Skeletal muscle satellite cell (primary cell): ENCODE results near the gene LRRC3B.

Experiments
- H3K27me3 ChIP-seq: 2 replicates; pipeline ENCODE4 v1.7.0; 2013; ENCODE audit warnings: low read length; ENCODE audit not compliant: control insufficient read depth, insufficient read depth
- H3K36me3 ChIP-seq: 2 replicates; pipeline ENCODE4 v1.7.0; 2013; ENCODE audit warnings: mild to moderate bottlenecking, control low read depth, low read length; ENCODE audit not compliant: insufficient read depth
- H3K4me1 ChIP-seq: 2 replicates; pipeline ENCODE4 v1.7.0; 2013; ENCODE audit warnings: low read length; ENCODE audit not compliant: control insufficient read depth, insufficient read depth
- H3K4me2 ChIP-seq: 2 replicates; pipeline ENCODE4 v1.7.0; 2013; ENCODE audit warnings: mild to moderate bottlenecking, low read length
- H3K4me3 ChIP-seq: 2 replicates; pipeline ENCODE4 v1.7.0; 2013; ENCODE audit warnings: low read length
- H3K9ac ChIP-seq: 2 replicates; pipeline ENCODE4 v1.7.0; 2013; ENCODE audit warnings: mild to moderate bottlenecking, low read depth, low read length, moderate library complexity
- H3K9me3 ChIP-seq: replicated peaks from 2 replicates; pipeline ENCODE4 v1.7.0; 2013; ENCODE audit warnings: mild to moderate bottlenecking, control low read depth, low read length

The LRRC3B gene

DNA sequence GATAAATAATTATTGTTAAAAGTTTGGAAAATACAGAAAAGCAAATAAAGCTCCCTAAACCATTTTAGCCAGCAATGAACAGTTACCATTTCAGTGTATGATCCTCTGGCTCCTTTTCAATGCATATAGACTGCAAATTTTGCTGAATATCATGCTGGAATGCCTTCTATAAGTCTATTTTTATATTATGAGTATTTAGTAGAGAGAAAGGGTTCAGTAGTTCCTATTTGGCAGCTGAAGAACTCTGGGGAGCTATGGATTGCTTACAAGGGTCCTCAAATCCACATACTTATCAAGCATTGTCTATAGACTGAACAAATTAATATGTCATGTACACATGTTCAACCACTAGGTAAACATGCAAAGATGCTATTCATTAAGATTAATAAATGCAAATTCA, 46.1 kb downstream of the LRRC3B start:
- no peak overlapping the region for H3K4me3 ChIP-seq
- no peaks in the 10 kb centered on the region for H3K36me3 ChIP-seq
- no peaks in the 10 kb centered on the region for H3K4me1 ChIP-seq
- H3K4me2 ChIP-seq = no peak overlapping the region
- no peak overlapping the region for H3K9ac ChIP-seq
- no peaks in the 10 kb centered on the region for H3K9me3 ChIP-seq
- H3K27me3 ChIP-seq = no peaks in the 10 kb centered on the region

DNA sequence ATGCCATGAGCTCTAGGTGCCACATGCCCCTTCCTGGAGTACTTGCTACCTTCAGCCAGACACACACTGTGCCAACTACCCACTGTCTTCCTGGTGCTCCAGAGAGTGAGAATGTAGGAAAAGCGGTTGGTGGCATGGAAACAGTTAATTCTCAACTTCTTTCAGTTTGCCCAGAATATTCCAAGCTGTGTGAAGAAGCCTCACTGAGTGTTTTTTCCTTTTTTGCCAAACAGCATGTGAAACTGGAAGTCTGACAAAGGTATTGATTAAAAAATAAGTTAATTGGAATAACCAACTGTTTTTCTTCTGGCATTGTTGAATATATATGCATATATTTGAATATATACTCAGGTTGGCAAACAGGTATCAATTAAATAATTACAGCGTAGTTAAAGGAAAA, 52.8 kb downstream of the LRRC3B start:
- Histone ChIP-seq H3K27me3 (no peaks in the 10 kb centered on the region), H3K9me3 (no peaks in the 10 kb centered on the region), H3K36me3 (no peaks in the 10 kb centered on the region), H3K9ac (no peak overlapping the region), H3K4me3 (no peak overlapping the region), H3K4me1 (no peaks in the 10 kb centered on the region), H3K4me2 (no peak overlapping the region)

DNA sequence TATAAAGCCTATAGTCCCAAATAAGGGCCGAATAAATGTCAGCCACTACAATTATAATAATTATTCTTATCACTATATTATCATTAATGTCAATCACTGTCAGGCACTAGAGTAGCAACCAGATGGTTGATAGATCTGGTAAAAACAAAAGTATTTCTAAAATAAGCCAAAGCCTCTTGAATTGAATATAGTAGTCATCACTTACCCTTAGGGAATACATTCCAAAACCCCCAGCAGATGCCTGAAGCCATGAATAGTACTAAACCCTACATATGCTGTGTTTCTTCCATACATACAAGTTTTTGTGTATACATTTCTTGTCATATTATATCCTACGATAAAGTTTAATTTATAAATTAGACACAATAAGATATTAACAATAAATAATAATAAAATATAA, 59.1 kb downstream of the LRRC3B start:
- Histone ChIP-seq H3K4me2 (no peak overlapping the region), H3K27me3 (no peaks in the 10 kb centered on the region), H3K36me3 (no peaks in the 10 kb centered on the region), H3K4me3 (no peak overlapping the region), H3K4me1 (no peaks in the 10 kb centered on the region), H3K9me3 (peaks cover 1% of the 10 kb centered on the region), H3K9ac (no peak overlapping the region)

DNA sequence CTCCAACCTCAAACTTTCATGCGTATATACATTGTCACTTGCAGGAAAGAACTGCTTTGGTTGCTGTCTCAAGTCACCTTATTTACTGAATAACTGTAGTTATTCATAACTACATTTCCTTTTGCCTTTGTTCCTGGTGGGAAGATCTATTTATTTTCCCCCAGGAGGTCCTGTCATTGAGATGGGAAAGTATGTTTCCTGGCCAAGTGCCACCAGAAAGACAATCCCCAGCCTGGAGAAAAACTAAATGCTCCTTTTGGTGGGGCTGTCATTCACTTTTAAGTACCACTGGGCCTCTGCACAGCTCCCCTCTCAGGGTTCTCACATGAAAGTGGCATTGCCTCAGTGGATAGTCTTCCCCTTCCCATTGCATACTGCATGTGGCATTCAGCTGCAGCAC, 59.8 kb downstream of the LRRC3B start:
- no peaks in the 10 kb centered on the region for H3K4me1 ChIP-seq
- H3K4me2 ChIP-seq = no peak overlapping the region
- no peak overlapping the region for H3K4me3 ChIP-seq
- H3K9ac ChIP-seq = no peak overlapping the region
- no peaks in the 10 kb centered on the region for H3K27me3 ChIP-seq
- no peaks in the 10 kb centered on the region for H3K36me3 ChIP-seq
- peaks cover 6% of the 10 kb centered on the region for H3K9me3 ChIP-seq

DNA sequence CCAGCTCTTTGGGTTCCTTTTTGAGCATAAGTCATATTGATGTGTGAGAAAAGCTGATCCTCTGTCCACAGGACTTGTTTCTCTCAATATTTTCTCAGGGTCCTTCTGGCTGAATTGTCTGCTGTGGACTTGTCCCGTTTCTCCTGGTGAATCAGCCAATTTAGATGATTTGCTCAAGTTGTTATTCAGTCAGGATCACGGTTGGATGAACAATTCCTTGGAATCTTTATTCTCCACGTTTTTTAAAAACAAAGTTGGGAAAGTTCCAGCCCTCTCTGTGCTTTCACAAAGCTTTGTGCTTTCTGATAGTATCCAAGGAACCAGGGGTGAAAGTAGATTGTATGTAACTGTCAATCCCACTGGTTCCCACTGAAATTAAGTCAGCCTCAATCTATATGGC, 61.3 kb downstream of the LRRC3B start:
- H3K9ac ChIP-seq = no peak overlapping the region
- peaks cover 6% of the 10 kb centered on the region for H3K9me3 ChIP-seq

DNA sequence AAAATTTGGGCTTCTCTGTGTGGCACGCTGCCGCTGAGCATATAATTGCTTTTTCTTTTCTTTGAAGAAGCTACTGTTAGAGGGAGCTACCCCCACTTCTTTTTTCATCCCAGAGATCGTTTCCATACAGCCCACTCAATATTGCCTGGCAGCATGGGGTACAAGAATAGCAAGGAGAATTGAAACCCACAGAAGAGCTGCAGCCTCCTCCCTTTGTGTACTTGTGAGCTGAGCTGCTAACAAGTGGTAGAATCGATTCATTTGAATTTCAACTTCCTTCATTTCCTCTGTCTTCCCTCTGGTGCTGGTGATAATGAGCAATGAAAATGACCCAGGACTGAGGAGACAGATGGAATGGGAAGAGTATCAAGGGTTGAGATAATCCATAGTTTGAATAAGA, 64.9 kb downstream of the LRRC3B start:
- no peak overlapping the region for H3K9ac ChIP-seq

More for the DNA sequence above, 61.3 kb downstream of the LRRC3B start:
- no peaks in the 10 kb centered on the region for H3K27me3 ChIP-seq
- no peak overlapping the region for H3K4me2 ChIP-seq
- no peaks in the 10 kb centered on the region for H3K36me3 ChIP-seq
- no peak overlapping the region for H3K4me3 ChIP-seq
- H3K4me1 ChIP-seq = no peaks in the 10 kb centered on the region

DNA sequence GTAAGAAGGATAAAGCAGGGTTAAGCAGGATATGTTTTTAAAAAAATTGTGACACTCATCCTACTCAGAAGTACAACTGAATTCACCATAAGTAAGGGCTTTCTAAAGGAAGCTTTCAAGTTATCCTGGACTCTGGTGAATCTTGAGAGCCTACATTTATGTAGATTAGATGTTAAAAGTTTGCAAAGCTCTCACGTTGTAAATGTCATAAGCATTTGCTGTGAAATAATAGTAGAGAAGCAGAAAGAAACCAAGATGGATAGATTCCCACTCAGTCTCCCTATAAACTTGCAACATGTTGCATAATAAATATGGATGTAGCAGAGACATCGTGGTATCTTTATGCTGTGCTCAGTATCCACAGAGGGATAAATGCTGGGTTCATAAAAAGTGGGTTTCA, 77.0 kb downstream of the LRRC3B start:
- Histone ChIP-seq H3K9ac (no peak overlapping the region), H3K4me2 (no peak overlapping the region)

More for the DNA sequence above, 64.9 kb downstream of the LRRC3B start:
- H3K4me3 ChIP-seq = no peak overlapping the region
- H3K4me1 ChIP-seq = no peaks in the 10 kb centered on the region
- peaks cover 6% of the 10 kb centered on the region for H3K9me3 ChIP-seq
- no peak overlapping the region for H3K4me2 ChIP-seq
- H3K27me3 ChIP-seq = no peaks in the 10 kb centered on the region
- no peaks in the 10 kb centered on the region for H3K36me3 ChIP-seq

DNA sequence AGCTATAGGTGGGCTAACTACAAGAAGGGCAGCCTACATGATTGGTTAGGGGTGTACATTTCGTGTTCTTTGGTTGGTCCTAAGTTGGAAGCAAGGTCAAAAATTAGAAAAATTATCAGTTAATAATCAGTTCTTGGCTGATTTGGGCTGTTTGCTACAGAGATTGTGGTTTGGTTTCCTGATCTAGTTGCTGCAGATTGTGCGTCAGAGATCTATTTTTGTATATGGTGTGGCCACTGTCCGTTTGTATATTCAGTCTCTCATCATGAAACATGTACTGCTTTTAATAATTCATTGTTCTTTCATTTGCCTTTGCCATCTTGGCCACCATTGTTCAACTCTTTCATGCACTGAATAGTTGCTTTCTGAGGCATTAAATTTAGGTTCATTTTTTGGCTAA, 80.9 kb downstream of the LRRC3B start:
- Histone ChIP-seq H3K9me3 (no peaks in the 10 kb centered on the region), H3K27me3 (no peaks in the 10 kb centered on the region), H3K4me1 (no peaks in the 10 kb centered on the region), H3K9ac (no peak overlapping the region), H3K4me3 (no peak overlapping the region), H3K36me3 (no peaks in the 10 kb centered on the region), H3K4me2 (no peak overlapping the region)

More for the DNA sequence above, 77.0 kb downstream of the LRRC3B start:
- Histone ChIP-seq H3K27me3 (no peaks in the 10 kb centered on the region), H3K4me1 (no peaks in the 10 kb centered on the region), H3K4me3 (no peak overlapping the region), H3K36me3 (no peaks in the 10 kb centered on the region), H3K9me3 (no peaks in the 10 kb centered on the region)

DNA sequence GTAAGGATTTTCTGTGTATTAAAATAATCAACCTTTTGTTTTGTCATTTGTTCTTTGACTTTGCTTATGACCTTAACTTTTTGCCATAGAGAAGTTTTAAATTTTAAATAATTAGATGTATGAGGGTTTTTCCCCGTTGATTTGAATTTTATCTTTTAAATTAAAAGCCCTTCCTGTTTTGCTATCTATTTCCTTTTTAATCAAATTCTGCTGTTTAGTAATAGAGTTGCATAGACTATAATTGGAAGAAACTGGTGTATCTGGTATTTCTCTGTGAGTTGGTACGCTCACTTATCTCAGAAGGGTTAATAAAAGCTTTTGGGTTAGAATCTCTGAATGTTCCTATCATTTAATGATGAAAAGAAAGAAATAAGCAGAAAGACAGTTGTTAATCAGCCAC, 82.2 kb downstream of the LRRC3B start:
- Histone ChIP-seq H3K36me3 (no peaks in the 10 kb centered on the region), H3K27me3 (no peaks in the 10 kb centered on the region), H3K4me3 (no peak overlapping the region)

DNA sequence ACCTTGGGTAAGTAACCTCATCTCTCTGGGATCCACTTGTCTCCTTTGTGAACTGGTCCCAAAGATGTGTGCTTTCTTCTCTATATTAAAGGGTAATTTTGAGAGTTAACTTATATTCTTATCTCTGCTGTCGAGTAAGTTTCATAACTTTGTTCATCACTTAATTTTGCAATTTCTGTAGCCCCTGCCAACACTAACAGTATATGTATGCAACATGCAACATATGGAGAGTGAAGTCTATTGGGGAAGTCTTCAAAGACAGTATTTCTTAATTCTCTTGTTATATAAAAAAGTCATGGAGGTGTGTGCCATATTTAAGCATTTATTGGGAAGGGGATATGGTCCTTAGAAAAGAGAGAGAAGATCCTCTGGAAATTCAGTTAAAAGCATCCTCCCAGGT, 85.9 kb downstream of the LRRC3B start:
- Histone ChIP-seq H3K4me2 (no peak overlapping the region), H3K9me3 (no peaks in the 10 kb centered on the region), H3K9ac (no peak overlapping the region), H3K4me1 (no peaks in the 10 kb centered on the region), H3K4me3 (no peak overlapping the region), H3K36me3 (no peaks in the 10 kb centered on the region), H3K27me3 (no peaks in the 10 kb centered on the region)

More for the DNA sequence above, 82.2 kb downstream of the LRRC3B start:
- Histone ChIP-seq H3K9ac (no peak overlapping the region), H3K4me1 (no peaks in the 10 kb centered on the region), H3K4me2 (no peak overlapping the region), H3K9me3 (no peaks in the 10 kb centered on the region)

DNA sequence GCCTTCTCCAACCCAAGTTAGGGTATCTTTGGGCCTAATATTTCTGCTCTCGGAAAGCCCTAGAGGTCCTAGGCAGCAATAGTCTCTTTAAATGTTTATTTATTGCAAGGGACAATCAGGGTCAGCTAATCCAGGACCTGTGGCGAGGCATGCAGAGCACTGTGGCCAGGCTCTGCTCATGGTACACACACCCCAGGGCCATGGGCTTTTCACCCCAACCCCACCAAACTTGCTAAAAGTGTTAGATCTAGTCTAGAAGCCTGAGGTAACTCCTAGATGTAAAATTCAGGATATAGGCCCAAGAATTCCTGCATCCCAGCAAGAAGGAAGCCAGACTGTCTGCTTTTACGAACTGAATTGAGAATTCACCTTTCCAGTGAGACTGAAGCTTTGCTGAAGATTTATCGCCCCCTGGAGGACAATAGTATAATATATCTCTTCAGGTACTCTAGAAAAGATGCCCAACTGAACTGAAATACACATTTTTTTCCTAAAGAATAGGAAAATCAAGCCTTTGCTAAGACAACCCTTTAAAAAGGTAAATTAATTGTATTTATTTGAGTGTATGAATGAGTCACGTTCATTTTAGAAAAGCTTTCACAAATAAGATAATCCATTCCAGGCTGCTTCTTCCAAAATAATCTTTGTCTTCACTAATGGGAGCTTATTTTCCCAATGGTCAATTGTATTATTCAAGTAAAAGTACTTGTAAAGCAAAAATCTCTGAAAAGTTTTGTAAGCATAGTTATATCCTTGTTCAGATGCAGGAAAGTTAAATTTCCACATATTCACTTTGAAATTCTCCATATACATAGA, 89.8 kb downstream of the LRRC3B start:
- Histone ChIP-seq H3K9ac (no peak overlapping the region), H3K9me3 (no peaks in the 10 kb centered on the region), H3K4me1 (no peaks in the 10 kb centered on the region), H3K4me3 (no peak overlapping the region), H3K27me3 (no peaks in the 10 kb centered on the region), H3K4me2 (no peak overlapping the region), H3K36me3 (no peaks in the 10 kb centered on the region)

DNA sequence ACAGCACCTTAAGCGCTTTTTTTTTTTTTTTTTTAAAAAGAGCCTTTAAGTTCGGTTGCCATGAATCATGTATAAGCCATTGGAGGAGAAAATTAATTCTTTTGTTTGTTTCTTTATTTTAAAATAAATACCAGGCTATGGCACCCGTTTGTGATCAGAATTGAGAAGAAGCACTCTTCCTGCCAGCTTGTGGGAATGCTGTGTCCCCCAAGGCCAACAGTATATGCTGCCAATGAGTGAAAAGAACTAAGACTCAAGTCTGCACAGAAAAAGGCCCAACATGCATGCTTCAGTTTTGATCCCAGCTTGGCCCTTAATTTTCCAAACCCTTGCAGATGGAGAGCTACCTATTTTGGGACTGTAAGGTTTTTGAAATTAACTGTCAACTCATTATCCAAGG, 90.5 kb downstream of the LRRC3B start:
- no peaks in the 10 kb centered on the region for H3K4me1 ChIP-seq
- H3K4me2 ChIP-seq = no peak overlapping the region
- no peak overlapping the region for H3K9ac ChIP-seq
- H3K4me3 ChIP-seq = no peak overlapping the region
- H3K36me3 ChIP-seq = no peaks in the 10 kb centered on the region
- no peaks in the 10 kb centered on the region for H3K27me3 ChIP-seq
- no peaks in the 10 kb centered on the region for H3K9me3 ChIP-seq
